Prostate gland (tissue), 2 donors: ENCODE results near the gene OTOF.

Source experiments
- POLR2A ChIP-seq: fragments of 450-650 bp; IDR thresholded peaks from one replicate; pipeline ENCODE4 v1.6.1; 2016; ENCODE audit warnings: antibody characterized with exemption, mild to moderate bottlenecking
- TF ChIP-seq, protein P1 (sequence below), 4 experiments: fragments of 200-600 bp in 2 of 4; fragments of 450-650 bp in 2 of 4; sonication (generic) in 2 of 4; IDR thresholded peaks; 1 replicate in 3 of 4; 2 replicates in 1 of 4; pipeline ENCODE4 v1.5.1; 2016 to 2019; ENCODE audit warnings: antibody characterized with exemption in 4 of 4, mild to moderate bottlenecking in 2 of 4, moderate library complexity in 2 of 4

DNA sequence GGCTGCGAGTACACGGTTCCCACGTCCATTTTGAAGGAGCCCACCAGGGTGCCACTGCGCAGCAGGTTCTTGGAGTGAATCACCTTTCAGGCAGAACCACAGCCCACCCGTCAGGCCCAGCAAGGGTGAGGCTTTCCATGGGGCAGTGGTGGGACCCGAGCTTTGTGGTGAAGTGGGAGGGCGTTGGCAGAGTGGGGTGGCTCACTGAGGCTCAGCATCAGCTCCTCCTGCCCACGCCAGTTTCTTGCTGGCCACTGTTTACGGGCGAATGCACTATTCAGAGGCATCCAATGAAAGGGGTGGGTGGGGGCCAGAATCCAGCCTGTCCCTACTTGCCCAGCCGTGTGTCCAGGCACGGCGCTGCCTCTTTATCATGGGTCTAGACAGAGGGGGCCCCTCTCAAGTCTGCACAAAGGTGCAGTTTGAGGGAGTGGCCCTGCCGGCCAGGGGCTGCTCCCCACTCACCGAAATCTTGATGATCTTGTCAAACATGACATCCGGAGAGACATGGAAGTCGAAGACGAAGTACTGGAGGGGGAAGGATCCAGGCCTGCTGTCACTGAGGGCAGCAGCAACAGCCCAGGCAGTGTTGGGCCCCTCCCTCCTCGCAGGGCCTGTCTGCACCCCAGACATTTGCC lies 11.4 kb upstream of the OTOF start:
- TF ChIP-seq, protein P1, sequence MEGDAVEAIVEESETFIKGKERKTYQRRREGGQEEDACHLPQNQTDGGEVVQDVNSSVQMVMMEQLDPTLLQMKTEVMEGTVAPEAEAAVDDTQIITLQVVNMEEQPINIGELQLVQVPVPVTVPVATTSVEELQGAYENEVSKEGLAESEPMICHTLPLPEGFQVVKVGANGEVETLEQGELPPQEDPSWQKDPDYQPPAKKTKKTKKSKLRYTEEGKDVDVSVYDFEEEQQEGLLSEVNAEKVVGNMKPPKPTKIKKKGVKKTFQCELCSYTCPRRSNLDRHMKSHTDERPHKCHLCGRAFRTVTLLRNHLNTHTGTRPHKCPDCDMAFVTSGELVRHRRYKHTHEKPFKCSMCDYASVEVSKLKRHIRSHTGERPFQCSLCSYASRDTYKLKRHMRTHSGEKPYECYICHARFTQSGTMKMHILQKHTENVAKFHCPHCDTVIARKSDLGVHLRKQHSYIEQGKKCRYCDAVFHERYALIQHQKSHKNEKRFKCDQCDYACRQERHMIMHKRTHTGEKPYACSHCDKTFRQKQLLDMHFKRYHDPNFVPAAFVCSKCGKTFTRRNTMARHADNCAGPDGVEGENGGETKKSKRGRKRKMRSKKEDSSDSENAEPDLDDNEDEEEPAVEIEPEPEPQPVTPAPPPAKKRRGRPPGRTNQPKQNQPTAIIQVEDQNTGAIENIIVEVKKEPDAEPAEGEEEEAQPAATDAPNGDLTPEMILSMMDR (IDR thresholded peaks at IDR 0.05), result no peak
- TF ChIP-seq POLR2A, result no peak
